GM19397 (cell line): ENCODE measurements around the gene IPO5.

Experiments used
- ATAC-seq: cut with Tn5 transposase; IDR thresholded peaks from one replicate; pipeline ENCODE4 v1.9.1; 2021; ENCODE audit warnings: mild to moderate bottlenecking, moderate library complexity; ENCODE audit not compliant: unreplicated experiment

IPO5 gene

GRCh38 chr13:97953376-97953970 is at the start of gene IPO5:
TSS of gene IPO5 (plus strand) at chr13:97953675. CDS start at chr13:97976697, 23,022 bp downstream.
- ATAC-seq: no peak

GRCh38 chr13:97904059-97904458 is 49.4 kb upstream of the IPO5 start:
- no peak for ATAC-seq

DNA sequence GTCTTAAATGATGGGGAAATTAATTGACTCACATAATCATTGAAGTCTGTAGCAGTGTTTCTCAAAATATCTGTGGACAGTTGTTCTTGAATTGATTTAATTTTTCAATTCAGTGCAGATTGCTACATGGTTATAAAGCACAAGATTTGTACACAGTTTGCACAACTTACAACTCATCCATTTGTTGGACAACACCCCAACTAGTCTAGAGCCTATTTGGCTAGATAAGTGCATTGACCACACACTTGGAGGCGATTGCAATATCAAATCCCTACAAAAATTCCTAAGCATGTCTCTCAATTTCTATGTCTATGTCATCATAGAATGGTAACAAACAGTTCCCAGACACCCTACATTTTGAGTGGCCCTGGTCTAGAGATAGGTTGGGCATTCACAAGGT is 48.0 kb upstream of the IPO5 start:
- no peak for ATAC-seq

- no peak for ATAC-seq
Observed at GRCh38 chr13:97911311-97912138, 42.0 kb upstream of the IPO5 start.

GRCh38 chr13:97912139-97912535 is 41.3 kb upstream of the IPO5 start:
- no peak for ATAC-seq

- ATAC-seq: no peak
Observed at GRCh38 chr13:97913206-97913605, 40.3 kb upstream of the IPO5 start.

DNA sequence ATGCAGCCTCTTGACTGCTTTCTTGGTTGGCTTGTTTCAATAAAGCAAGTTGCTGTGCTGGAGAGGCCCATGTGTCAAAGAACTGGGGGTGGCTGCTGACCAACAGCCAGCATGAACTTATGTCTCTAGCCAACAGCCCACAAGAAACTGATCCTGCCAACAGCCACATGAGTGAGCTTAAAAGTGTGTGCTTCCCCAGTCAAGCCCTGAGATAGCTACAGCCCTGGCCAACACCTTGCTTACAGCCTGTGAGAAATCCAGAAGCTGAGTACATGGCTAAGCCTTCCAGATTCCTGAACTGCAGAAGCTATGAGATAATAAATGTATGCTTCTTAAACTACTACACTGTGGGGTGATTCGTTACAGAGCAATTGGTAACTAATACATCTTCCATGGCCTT is 38.9 kb upstream of the IPO5 start:
- no peak for ATAC-seq

DNA sequence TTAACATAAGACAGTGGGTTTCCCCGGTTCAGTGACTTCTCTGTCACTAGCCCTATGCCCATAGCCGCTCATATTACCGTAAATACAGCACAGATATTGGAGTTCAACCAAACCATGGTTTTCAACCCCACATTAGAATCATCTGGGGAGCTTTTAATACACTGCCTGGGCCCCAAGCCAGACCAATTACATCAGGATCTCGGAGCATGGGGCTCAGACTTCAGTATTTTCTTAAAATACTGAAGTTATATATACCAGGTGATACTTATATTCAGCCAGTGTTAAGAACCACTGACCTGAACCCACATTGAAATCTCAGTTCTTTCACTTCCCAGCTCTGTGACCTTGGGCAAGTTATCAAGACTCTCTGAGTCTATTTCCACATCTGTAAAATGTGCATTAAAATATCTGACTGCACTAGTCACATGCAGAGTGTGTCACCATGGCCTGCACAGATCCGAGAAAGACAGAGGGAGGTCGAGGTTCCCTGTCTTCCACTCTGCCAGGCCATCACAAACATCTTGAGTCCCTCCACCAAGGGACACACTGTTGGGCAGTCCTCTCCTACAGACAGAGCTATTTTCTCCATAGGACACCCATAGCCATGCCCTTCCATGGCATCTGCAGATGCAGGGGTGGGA is 32.2 kb upstream of the IPO5 start:
- no peak for ATAC-seq

DNA sequence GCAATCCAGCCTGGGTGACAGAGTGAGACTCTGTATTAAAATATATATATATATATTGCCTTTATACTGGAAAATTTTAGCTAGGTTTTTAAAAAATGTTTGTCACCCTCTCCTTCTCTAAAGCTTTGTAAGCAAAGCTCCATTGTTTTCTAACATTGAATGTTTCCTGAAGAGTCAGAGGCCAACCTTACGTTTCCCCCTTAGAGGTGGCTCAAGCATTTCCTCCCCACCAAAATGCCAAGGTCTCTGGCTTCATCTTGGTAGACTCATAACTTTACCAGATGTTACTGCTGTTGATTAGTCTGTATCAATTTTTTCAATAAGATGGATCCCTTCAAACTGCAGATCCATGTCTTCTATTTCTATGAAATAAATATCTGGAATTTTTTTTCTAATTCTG is 25.2 kb upstream of the IPO5 start:
- no peak for ATAC-seq

DNA sequence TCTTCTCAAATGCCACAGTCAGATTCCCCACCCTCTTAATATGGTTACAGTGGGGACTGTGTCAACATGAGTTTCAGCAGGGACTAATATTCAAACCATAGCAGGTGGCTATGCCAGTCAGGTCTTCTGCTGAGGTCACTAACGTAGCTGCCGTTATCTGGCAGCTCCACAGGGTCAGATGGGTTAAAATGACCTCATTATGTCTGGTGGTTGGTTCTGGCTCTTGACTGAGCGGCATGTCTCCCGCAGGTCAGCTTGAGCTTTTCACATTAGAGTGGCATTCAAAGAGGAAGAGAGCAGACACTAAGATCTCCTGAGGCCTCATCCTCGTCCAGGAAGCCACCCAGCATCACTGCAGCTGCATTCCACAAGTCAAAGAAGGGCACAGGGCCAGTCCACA is 21.4 kb upstream of the IPO5 start:
- ATAC-seq: no peak

DNA sequence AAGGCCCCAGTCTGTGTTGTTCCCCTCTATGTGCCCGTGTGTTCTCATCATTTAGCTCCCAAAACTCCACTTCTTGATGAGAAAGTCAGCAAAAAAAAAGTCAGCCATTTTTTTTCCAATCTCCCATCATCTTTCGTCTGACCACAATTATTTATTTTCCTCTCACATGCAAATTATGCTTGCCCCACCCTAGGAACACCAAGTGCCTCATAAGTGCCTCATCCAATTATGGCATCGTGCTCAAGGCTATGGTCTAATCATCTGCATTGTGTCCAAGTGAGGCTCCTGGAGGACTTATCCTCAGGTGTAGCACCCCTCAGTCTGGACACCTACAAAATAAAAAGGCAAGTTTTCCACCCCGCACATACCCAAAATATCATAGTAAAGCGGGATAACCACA is 20.8 kb upstream of the IPO5 start:
- ATAC-seq: no peak

GRCh38 chr13:97933776-97934175 is 19.7 kb upstream of the IPO5 start:
- no peak for ATAC-seq

DNA sequence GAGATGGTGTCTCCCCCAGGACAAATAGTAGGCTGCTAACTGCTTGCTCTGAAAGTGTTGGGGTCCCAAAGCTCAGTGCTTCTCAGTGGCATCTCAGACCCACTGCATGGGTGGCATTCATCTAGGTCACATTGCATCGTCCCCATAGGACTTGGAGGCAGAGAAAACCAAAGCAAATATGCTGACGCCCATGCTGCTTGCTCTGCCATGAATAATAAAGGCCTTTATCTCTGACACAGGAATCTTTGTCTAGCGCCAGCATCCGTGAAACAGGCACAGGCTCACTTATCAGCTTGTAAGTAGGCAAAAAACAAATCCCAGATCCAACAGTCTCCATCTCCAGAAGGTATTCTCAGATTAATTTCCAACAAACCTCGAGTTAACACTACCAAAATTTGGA is 18.9 kb upstream of the IPO5 start:
- no peak for ATAC-seq

DNA sequence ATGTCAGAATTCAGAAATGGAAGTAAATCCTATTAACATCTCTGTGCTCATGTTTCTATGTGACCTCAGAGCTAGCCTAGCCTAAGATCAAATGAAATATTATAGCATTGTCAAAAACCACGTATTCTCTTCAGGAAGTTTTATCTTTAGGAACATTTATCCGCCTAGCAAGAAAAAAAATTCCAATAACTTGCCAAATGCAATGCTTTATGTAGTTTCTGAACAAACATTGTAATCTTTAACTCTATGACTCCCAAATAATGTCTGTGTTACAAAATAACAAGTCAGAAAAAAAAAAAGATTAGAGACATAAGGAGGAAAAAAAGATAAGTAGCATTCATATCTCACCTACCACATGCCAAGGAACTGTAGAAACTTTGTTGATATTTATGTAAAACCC is 18.4 kb upstream of the IPO5 start:
- ATAC-seq: no peak

DNA sequence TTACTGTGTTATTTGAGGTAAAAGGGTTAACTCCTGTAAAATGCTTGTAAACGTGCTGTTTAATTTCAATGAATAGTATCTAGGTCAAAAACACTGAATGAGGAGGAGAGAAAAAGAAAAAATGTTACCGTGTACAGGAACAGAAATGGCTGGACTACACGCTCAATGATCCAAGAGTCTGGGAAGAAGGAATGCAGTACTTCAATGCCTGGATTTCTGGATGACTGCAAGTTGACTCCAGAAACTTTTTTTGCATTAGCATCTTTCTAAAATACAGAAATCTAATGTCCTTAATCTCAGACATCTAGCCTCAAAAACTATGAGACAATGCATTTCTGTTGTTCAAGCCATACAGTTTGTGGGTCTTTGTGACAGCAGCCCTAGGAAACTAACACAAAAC is 17.4 kb upstream of the IPO5 start:
- no peak for ATAC-seq

- ATAC-seq: no peak
Observed at GRCh38 chr13:97938706-97939475, 14.6 kb upstream of the IPO5 start.

DNA sequence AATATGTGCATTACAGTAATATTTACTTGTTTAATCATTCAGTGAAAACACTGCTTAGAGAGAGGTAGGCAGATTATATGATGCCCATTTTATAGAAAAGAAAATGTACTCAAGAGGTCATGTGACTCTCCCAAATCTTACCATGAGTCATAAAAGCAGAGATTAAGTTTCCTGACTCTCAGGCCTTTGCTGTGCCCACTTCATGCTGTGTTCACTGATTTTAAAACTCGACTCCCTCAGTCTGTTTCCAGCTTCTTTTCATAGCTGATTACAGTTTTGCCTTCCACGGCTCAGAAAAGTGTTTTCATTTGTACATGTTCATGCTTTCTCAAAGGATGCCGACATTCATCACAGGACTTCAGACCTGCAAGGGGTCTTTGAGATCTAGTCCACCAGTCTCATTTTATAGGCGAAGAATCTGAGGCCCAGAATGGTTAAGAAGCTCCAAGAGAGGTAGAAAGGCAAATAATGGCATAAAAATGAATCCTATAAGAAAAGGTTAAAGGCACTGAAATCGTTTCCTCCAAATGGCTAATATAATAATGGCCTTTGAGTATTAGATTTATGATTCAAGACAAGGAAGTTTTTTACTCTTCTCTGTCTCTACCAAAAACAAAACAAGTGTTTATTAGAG is 9.0 kb upstream of the IPO5 start:
- ATAC-seq: no peak

DNA sequence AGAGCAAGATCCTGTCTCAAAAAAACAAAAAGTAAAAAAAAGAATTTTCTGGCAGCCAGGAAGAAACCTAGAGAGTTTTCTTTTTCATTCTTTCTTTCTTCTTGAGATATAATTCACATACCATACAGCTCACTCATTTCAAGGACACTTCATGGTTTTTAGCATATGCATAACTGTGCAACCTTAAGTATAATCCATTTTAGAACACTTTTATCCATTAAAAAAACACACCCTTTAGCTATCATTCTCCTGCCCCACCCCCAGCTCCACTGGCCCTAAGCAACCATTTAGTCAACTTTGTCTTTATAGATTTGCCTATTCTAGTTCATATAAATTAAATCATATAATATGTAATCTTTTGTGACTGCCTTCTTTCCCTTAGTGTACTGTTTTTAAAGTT is 8.1 kb upstream of the IPO5 start:
- no peak for ATAC-seq

- ATAC-seq: no peak
Observed at GRCh38 chr13:97945792-97946419, 7.6 kb upstream of the IPO5 start.

GRCh38 chr13:97946951-97947588 is 6.4 kb upstream of the IPO5 start:
- no peak for ATAC-seq
